Epithelial cell of esophagus (primary cell): ENCODE measurements around the gene TENT5C.

ENCODE experiments used
- DNase-seq: peaks from one replicate; pipeline ENCODE4 v3.0.0; 2010; ENCODE audit warnings: low read depth
- H3K4me3 ChIP-seq: 2 replicates; pipeline ENCODE4 v1.5.1; 2011; ENCODE audit warnings: mild to moderate bottlenecking, low read length, control low read depth
- TF ChIP-seq, protein P1 (sequence below): IDR thresholded peaks from 2 replicates; pipeline ENCODE4 v1.5.1; 2011; ENCODE audit warnings: low read depth, mild to moderate bottlenecking, low read length, control low read depth, inconsistent platforms; ENCODE audit not compliant: insufficient read depth; ENCODE audit errors: missing control alignments

TENT5C gene

DNA sequence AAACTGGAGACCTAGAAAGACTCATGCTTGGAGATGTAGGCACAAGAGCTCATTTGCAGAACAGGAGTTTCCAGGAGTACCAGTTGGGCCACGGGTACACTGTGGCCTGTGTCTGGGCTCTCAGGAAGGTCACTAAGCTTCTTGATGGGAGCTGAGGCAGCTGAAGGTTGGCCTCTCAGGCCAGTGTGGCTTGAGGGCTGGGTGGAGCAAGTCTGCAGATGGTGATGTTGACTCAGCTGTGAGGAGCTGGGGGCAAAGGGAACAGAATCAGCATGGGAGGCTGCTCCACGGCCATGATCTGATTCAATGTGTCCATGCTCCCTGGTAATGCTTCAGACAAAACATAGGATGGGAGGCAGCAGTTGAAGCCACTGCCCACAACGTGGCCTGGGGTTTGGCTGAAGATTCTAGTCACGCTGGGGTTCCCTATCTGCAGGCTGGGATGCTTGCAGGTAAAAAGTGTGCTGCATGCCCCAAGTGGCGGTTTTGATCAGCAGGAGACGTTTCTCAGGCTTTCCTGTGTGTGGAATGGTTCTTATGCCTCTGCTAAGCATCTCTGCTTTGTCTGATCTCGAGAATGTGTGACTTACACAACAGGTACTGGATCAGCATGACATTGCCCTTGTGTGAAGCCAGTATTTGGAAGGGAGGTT, 15.4 kb upstream of the TENT5C start:
- TF ChIP-seq, protein P1, sequence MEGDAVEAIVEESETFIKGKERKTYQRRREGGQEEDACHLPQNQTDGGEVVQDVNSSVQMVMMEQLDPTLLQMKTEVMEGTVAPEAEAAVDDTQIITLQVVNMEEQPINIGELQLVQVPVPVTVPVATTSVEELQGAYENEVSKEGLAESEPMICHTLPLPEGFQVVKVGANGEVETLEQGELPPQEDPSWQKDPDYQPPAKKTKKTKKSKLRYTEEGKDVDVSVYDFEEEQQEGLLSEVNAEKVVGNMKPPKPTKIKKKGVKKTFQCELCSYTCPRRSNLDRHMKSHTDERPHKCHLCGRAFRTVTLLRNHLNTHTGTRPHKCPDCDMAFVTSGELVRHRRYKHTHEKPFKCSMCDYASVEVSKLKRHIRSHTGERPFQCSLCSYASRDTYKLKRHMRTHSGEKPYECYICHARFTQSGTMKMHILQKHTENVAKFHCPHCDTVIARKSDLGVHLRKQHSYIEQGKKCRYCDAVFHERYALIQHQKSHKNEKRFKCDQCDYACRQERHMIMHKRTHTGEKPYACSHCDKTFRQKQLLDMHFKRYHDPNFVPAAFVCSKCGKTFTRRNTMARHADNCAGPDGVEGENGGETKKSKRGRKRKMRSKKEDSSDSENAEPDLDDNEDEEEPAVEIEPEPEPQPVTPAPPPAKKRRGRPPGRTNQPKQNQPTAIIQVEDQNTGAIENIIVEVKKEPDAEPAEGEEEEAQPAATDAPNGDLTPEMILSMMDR = no peak
- peak; percentile 7 for DNase-seq
- H3K4me3 ChIP-seq = no peak overlapping the region

DNA sequence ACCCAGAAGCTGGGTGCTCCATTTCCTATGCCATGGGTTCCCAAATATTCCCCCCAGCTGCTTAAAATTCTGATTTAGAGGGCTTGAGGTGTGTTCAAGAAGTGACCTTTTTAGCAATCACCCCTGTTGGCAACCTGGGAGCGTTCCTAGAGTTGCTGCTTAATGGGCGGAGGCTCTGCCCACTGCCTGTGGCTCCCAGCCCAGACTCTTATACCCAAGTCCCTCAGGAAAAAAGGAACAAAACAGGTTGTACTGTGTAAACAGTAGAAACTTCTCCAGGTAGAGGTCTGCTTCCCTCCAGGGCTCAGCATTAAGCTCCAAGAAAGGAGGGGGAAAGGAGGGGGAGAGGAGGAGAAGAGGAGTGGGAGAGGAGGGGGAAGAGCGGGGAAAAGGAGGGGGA, 14.6 kb upstream of the TENT5C start:
- TF ChIP-seq, protein P1 = no peak
- no peak for DNase-seq
- no peak overlapping the region for H3K4me3 ChIP-seq

DNA sequence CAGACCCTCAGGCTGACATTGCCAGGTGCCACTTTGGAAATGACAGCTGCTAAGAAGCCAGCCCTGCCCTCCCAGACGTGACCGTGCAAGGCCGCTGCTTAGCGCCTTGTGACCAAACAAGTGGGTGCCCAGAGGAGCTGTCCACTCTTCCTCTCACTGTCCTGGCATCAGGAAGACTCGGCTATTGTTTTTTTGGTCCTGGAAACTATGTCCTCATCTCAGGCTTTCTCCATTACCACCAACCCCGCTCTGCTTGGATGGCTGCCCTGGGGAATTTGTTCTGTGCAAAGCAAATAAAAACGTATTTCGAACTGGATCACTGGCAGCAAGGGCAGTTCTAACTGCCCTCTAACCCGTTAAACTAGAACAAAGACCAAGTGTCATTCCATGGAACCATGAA, 13.7 kb upstream of the TENT5C start:
- no peak for DNase-seq
- TF ChIP-seq, protein P1 = no peak
- H3K4me3 ChIP-seq = no peak overlapping the region

DNA sequence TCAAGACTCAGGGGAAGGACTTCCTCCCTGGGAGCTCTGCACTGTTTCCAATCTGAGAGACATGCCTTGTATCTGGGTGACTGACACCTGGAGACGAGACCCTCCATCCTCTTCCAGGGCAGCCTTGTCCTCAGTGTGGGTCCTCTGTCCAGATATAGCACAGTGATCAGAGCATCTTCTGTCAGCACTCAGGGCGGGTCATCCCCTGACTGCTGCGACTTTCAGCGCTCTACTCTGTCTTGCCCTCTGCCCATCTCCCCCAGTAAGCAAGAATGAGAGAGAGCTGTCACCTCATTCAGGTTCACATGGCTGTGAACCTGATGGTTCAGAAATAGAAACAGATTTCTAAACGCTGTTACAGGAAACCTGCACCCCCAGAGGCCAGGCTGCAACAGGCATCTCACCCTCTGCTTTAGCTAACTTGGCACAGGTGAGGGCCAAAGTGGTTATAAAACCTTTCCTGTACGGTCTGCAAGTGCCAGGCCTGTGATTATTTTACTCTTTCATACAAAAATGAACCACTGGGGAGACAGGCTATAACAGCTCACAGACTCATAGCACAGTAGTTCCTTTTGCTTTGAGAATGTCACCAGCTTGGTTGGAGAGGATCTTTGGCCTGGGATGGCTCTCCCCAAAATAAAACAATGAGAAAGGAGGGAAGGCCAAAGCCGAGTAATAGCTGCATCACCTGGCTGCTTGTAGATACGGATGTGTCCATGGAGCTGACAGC, 11.4 kb upstream of the TENT5C start:
- TF ChIP-seq, protein P1 = no peak
- DNase-seq = no peak
- H3K4me3 ChIP-seq = no peak overlapping the region

DNA sequence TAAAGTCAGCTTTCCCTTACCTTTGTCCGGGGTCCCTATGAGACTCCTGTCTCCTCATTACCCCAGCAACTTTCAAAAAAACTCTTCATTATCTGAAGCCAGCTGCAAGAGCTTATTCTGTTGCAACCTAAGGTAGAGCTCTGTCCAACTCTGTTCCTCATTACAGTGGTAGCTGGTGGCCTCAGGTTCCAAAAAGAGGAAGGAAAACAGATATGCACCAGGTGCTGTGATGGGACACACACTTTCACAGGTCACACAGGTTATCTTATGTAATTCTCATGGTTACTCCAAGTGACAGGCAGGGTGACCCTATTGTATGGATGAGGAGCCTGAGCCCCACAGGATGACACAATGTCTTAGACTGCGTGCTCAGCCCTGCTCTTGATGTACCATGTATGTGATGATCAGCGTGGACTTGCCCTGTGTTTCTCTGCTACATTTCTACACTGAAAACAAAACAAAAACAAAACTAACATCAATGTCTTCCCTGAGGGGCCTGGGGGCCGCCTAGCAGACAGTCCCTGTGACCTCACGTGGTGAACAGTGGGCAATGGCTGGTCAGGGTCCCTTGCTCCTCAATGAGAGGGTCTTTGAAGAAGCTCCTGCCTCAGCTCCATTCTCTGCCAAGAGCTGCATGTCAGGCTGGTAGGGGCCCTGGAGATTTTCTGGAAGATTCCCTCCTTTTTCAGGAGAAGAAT, 9.7 kb upstream of the TENT5C start:
- DNase-seq = no peak
- H3K4me3 ChIP-seq = no peak overlapping the region
- TF ChIP-seq, protein P1 = no peak

DNA sequence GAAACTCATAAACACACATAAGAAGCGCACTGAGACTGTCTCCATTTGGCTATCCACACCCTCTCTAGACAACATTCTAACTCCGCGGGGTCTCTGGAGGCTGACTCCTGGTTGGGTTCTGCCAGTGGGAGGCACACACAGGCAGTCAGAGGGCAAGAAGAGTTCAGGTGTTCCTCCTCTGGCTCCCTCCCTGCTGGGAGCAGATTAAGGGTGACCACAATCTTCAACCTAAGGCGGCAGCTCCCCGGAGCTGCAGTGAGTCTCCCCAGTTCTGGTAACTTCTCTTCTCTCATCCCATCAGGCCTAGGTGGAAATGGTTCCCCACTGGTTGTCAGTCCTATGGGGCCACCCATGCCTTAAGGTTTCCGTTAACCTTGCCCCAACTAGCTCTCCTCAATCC, 7.4 kb upstream of the TENT5C start:
- TF ChIP-seq, protein P1 = no peak
- no peak for DNase-seq
- H3K4me3 ChIP-seq = no peak overlapping the region
